Sigmoid colon (tissue), 4 donors: ENCODE results near the gene CEP97.
A peak's percentile ranks its signal among the peaks of the same experiment; 100 is the strongest.
"Not testable (repeated sequence)": the region's sequence is repeated elsewhere in the genome, so short reads cannot be mapped to it uniquely, and the experiment has no call there.

Experiments
- CTCF ChIP-seq, 4 experiments: fragments of 450-650 bp in 3 of 4; fragments of 200-600 bp in 1 of 4; IDR thresholded peaks; one replicate each; pipeline ENCODE4 v1.5.1; 2016 to 2019; ENCODE audit warnings: antibody characterized with exemption in 4 of 4, mild to moderate bottlenecking in 3 of 4, moderate library complexity in 2 of 4
- EP300 ChIP-seq, 4 donors: sonication (generic); formaldehyde crosslinking; IDR thresholded peaks; one replicate each; pipeline ENCODE4 v1.6.1; 2017; ENCODE audit warnings: antibody characterized with exemption in 4 of 4
- POLR2A ChIP-seq, 2 donors: fragments of 450-650 bp; IDR thresholded peaks; one replicate each; pipeline ENCODE4 v1.6.1; 2016; ENCODE audit warnings: antibody characterized with exemption in 2 of 2, mild to moderate bottlenecking in 2 of 2, moderate library complexity in 2 of 2

DNA sequence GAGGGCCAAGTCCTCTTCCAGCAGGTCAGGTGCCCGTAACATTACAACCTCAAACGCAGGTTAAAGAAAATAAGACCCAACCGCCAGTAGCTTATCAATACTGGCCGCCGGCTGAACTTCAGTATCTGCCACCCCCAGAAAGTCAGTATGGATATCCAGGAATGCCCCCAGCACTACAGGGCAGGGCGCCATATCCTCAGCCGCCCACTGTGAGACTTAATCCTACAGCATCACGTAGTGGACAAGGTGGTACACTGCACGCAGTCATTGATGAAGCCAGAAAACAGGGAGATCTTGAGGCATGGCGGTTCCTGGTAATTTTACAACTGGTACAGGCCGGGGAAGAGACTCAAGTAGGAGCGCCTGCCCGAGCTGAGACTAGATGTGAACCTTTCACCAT is 30.9 kb upstream of the CEP97 start:
- TF ChIP-seq CTCF (IDR thresholded peaks at IDR 0.05): peak; percentile 14 to 50 (median 32)
- not testable (repeated sequence) for TF ChIP-seq EP300, POLR2A (IDR thresholded peaks at IDR 0.05)
